Bone marrow (tissue), 2 donors: ENCODE measurements around the gene ZSWIM4.
"Not testable (repeated sequence)": the region's sequence is repeated elsewhere in the genome, so short reads cannot be mapped to it uniquely, and the experiment has no call there.

Source experiments
- DNase-seq, 2 donors: peaks; one replicate each; lab custom pipeline; 2025; lab: John Stamatoyannopoulos, UW

The ZSWIM4 gene

GRCh38 chr19:13778398-13778797, 16.8 kb upstream of the ZSWIM4 start:
- DNase-seq: no peak

- no peak for DNase-seq
These were observed 16.4 kb upstream of the ZSWIM4 start for GRCh38 chr19:13778847-13779246.

GRCh38 chr19:13779794-13780193, 15.4 kb upstream of the ZSWIM4 start:
- DNase-seq: not testable (repeated sequence)

GRCh38 chr19:13781547-13781946, 13.7 kb upstream of the ZSWIM4 start:
- no peak for DNase-seq

- DNase-seq: no peak
These were observed 12.7 kb upstream of the ZSWIM4 start for GRCh38 chr19:13782537-13782936.

- DNase-seq: no peak
These were observed 11.4 kb upstream of the ZSWIM4 start for GRCh38 chr19:13783565-13784500.

- peak; percentile 38 to 45 for DNase-seq
These were observed 10.4 kb upstream of the ZSWIM4 start for GRCh38 chr19:13784731-13785452.

GRCh38 chr19:13788991-13789390, 6.3 kb upstream of the ZSWIM4 start:
- peak; percentile 6 to 37 for DNase-seq

- DNase-seq: no peak
These were observed 4.9 kb upstream of the ZSWIM4 start for GRCh38 chr19:13790354-13790753.

- not testable (repeated sequence) for DNase-seq
These were observed 1.9 kb upstream of the ZSWIM4 start for GRCh38 chr19:13793317-13793716.

- no peak for DNase-seq
These were observed 866 bp upstream of the ZSWIM4 start for GRCh38 chr19:13794398-13794756.

GRCh38 chr19:13795595-13796300, 505 bp downstream of the ZSWIM4 start:
- no peak for DNase-seq

GRCh38 chr19:13796301-13797057, 1.2 kb downstream of the ZSWIM4 start:
- DNase-seq: peak; percentile 4 to 57

- DNase-seq: no peak
These were observed 1.8 kb downstream of the ZSWIM4 start for GRCh38 chr19:13797058-13797440.

- DNase-seq: no peak
These were observed 2.6 kb downstream of the ZSWIM4 start for GRCh38 chr19:13797870-13798269.

- no peak for DNase-seq
These were observed 4.4 kb downstream of the ZSWIM4 start for GRCh38 chr19:13799669-13800068.

GRCh38 chr19:13803038-13803437, 7.8 kb downstream of the ZSWIM4 start:
- no peak for DNase-seq

- DNase-seq: no peak
These were observed 9.8 kb downstream of the ZSWIM4 start for GRCh38 chr19:13804830-13805683.

- no peak for DNase-seq
These were observed 11.5 kb downstream of the ZSWIM4 start for GRCh38 chr19:13806728-13807127.

- no peak for DNase-seq
These were observed 12.3 kb downstream of the ZSWIM4 start for GRCh38 chr19:13807421-13808021.
